Testis (tissue), 3 donors: ENCODE data around the gene SYK. TPM values are rescaled to one million over a fixed set of nuclear protein-coding genes. Genes with fewer than 3 reads are reported as not detected.

Source experiments
- DNase-seq: peaks from one replicate; pipeline ENCODE4 v3.0.0-alpha.2; 2019
- H3K27ac ChIP-seq, 2 donors: fragments of 200-600 bp; sonication (generic); one replicate each; pipeline ENCODE4 v1.5.1; 2019
- H3K27me3 ChIP-seq: fragments of 200-600 bp; sonication (generic); one replicate; pipeline ENCODE4 v1.5.1; 2019
- H3K36me3 ChIP-seq: fragments of 200-600 bp; sonication (generic); one replicate; pipeline ENCODE4 v1.5.1; 2017; ENCODE audit warnings: low read depth; ENCODE audit errors: missing control alignments
- H3K4me1 ChIP-seq: fragments of 200-600 bp; sonication (generic); one replicate; pipeline ENCODE4 v1.5.1; 2019
- H3K4me3 ChIP-seq, 2 donors: fragments of 200-600 bp; sonication (generic); one replicate each; pipeline ENCODE4 v1.5.1; 2017 to 2019
- H3K9me3 ChIP-seq: fragments of 200-600 bp; sonication (generic); one replicate; pipeline ENCODE4 v1.5.1; 2017
- CTCF ChIP-seq, 3 experiments: fragments of 450-650 bp in 2 of 3; fragments of 200-600 bp in 1 of 3; sonication (generic) in 1 of 3; IDR thresholded peaks; one replicate each; pipeline ENCODE4 v1.5.1; 2016 to 2019; ENCODE audit warnings: antibody characterized with exemption in 3 of 3, mild to moderate bottlenecking in 2 of 3, moderate library complexity in 1 of 3
- POLR2A ChIP-seq: fragments of 450-650 bp; IDR thresholded peaks from one replicate; pipeline ENCODE4 v1.6.1; 2017; ENCODE audit warnings: antibody characterized with exemption, mild to moderate bottlenecking, moderate library complexity
- WGBS, 2 donors: methylation state at CpG; one replicate each; pipeline ENCODE4 v1.1.5; 2018; 5-methylcytosine and 5-hydroxymethylcytosine counted together
- intact Hi-C: fragments of 100-400 bp; cut with DNase I; formaldehyde crosslinking; loops from one replicate; pipeline ENCODE4 v1.15.1; 2023; ENCODE audit warnings: low total_unique reads
- polyA plus RNA-seq: library from polyadenylated mRNA; stranded (reverse); fragments of 350-450 nt; fragmentation: Illumina TruSeq; extraction: RNeasy Lipid Tissue Mini Kit (QIAGEN cat#74804); gene quantifications from one replicate; pipeline ENCODE4 v1.2.3, GENCODE V29; 2014; ENCODE audit warnings: low read depth, low replicate concordance; ENCODE audit not compliant: insufficient read depth
- total RNA-seq, 2 donors: library from RNA; depleted of rRNA; stranded (reverse); fragments of >200 nt; gene quantifications; one replicate each; pipeline ENCODE4 v1.2.3, GENCODE V29; 2016

Gene SYK
- total and polyA plus RNA-seq, 3 donors from 2014 or later: 22.0 to 51.1 (median 30.8) TPM

- TF ChIP-seq CTCF (IDR thresholded peaks at IDR 0.05) (no peak), POLR2A (no peak)
- H3K4me3 ChIP-seq: no peak overlapping the region
- no peaks in the 10 kb centered on the region for H3K27me3 ChIP-seq
- H3K36me3 ChIP-seq: no peaks in the 10 kb centered on the region
- H3K9me3 ChIP-seq: no peaks in the 10 kb centered on the region
- no peaks in the 10 kb centered on the region for H3K4me1 ChIP-seq
- WGBS, 2 donors: 90 to 92% methylated on average over 7 of the region's 7 CpGs
- no peak for DNase-seq
- no peak overlapping the region for H3K27ac ChIP-seq
- intact Hi-C loops: no loop called here
Measured at GRCh38 chr9:90942555-90942954, 140.9 kb downstream of the SYK start.

- Histone ChIP-seq H3K27ac (no peak overlapping the region), H3K27me3 (no peaks in the 10 kb centered on the region), H3K9me3 (no peaks in the 10 kb centered on the region), H3K4me1 (no peaks in the 10 kb centered on the region), H3K36me3 (no peaks in the 10 kb centered on the region), H3K4me3 (no peak overlapping the region)
- no peak for DNase-seq
- WGBS, 2 donors: 89 to 94% methylated on average over 7 of the region's 7 CpGs
- TF ChIP-seq POLR2A (no peak), CTCF (IDR thresholded peaks at IDR 0.05) (no peak)
- intact Hi-C loops: no loop called here
Measured at GRCh38 chr9:90943341-90943740, 141.7 kb downstream of the SYK start.

- Histone ChIP-seq H3K36me3 (no peaks in the 10 kb centered on the region), H3K9me3 (no peaks in the 10 kb centered on the region), H3K27ac (no peak overlapping the region), H3K27me3 (no peaks in the 10 kb centered on the region), H3K4me1 (no peaks in the 10 kb centered on the region), H3K4me3 (no peak overlapping the region)
- WGBS, 2 donors: 79 to 89% methylated on average over 2 of the region's 2 CpGs
- DNase-seq: no peak
- TF ChIP-seq POLR2A (no peak), CTCF (IDR thresholded peaks at IDR 0.05) (no peak)
- intact Hi-C loops: no loop called here
Measured at GRCh38 chr9:90945336-90945735, 143.7 kb downstream of the SYK start.

- H3K9me3 ChIP-seq: no peaks in the 10 kb centered on the region
- DNase-seq: no peak
Measured at GRCh38 chr9:90946982-90947381, 145.4 kb downstream of the SYK start.

More at GRCh38 chr9:90946982-90947381, 145.4 kb downstream of the SYK start:
- Histone ChIP-seq H3K36me3 (no peaks in the 10 kb centered on the region), H3K27ac (no peak overlapping the region), H3K27me3 (no peaks in the 10 kb centered on the region), H3K4me3 (no peak overlapping the region), H3K4me1 (no peaks in the 10 kb centered on the region)
- intact Hi-C loops: loop anchor here (2.0 kb wide), 1 partner anchor 16 kb away; no protein-coding TSS in a partner anchor
- 69 to 74% methylated on average over 2 of the region's 2 CpGs for WGBS, 2 donors
- TF ChIP-seq CTCF (IDR thresholded peaks at IDR 0.05) (no peak), POLR2A (no peak)

Other genes with a start within 250 kb of the SYK start
- gene DIRAS2, start 159.0 kb upstream of the SYK start, total RNA-seq: under 1 TPM in 1 of 2 donors, not detected in 1; 0.12 TPM
- 0.29 TPM for gene DIRAS2, start 159.0 kb upstream of the SYK start, polyA plus RNA-seq